ENCODE results near the gene ADIPOR2.

GRCh38 chr12:1698720-1699119 is 7.8 kb downstream of the ADIPOR2 start:
- TF ChIP-seq CTCF (IDR thresholded peaks at IDR 0.05) (no peak), EP300 (IDR thresholded peaks at IDR 0.05) (no peak)

Measured in ovary (tissue), 3 donors.